Neural cell (in vitro differentiated cells): ENCODE results near the gene ARHGAP24.

ENCODE experiments used
- POLR2AphosphoS5 ChIP-seq: IDR thresholded peaks from 2 replicates; pipeline ENCODE4 v1.6.1; 2012
- TAF1 ChIP-seq: IDR thresholded peaks from 2 replicates; pipeline ENCODE4 v1.6.1; 2012; ENCODE audit warnings: low read depth
- TF ChIP-seq, protein P1 (sequence below): fragments of 450-650 bp; IDR thresholded peaks from 2 replicates; pipeline ENCODE4 v1.5.1; 2014; ENCODE audit warnings: antibody characterized with exemption, mild to moderate bottlenecking, moderate library complexity; ENCODE audit not compliant: poor library complexity, severe bottlenecking

DNA sequence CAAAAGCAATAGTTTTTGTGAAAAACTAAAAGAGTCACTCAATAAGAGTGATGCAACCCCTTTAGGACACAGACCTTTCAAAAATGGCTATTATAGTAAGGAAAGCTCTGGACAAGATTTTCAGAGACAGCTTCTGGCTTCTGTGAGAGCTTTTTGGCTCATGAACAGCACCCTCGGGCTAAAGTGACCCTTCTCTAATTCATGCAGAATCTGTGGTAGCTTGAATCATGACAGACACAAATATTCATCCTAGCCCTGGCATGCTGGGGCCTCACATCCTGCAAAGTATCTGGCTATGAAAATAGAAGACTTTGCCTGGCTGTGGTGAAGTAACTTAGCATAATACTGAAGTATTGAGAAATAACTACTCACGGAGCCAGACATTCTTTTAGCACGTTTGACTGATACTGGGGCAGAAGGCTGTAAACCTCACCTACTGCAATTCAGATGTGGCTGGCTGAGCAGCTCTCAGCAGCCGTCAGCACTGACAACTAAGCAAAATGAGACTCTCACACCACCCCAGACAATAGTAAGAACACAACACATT lies 557.6 kb downstream of the ARHGAP24 start:
- TF ChIP-seq POLR2AphosphoS5 = no peak
- TF ChIP-seq, protein P1, sequence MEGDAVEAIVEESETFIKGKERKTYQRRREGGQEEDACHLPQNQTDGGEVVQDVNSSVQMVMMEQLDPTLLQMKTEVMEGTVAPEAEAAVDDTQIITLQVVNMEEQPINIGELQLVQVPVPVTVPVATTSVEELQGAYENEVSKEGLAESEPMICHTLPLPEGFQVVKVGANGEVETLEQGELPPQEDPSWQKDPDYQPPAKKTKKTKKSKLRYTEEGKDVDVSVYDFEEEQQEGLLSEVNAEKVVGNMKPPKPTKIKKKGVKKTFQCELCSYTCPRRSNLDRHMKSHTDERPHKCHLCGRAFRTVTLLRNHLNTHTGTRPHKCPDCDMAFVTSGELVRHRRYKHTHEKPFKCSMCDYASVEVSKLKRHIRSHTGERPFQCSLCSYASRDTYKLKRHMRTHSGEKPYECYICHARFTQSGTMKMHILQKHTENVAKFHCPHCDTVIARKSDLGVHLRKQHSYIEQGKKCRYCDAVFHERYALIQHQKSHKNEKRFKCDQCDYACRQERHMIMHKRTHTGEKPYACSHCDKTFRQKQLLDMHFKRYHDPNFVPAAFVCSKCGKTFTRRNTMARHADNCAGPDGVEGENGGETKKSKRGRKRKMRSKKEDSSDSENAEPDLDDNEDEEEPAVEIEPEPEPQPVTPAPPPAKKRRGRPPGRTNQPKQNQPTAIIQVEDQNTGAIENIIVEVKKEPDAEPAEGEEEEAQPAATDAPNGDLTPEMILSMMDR = no peak
- no peak for TF ChIP-seq TAF1
